ENCODE results near the gene MLST8.
A peak's percentile ranks its signal among the peaks of the same experiment; 100 is the strongest.

The MLST8 gene

GRCh38 chr16:2205104-2205966, at the start of gene MLST8:
TSS of gene MLST8 (plus strand) at chr16:2205454. CDS start at chr16:2206086, 632 bp downstream.
- H3K4me3 ChIP-seq (ENCODE audit: low read depth, low read length): peak within 1 kb of the TSS; percentile 73
- H3K9me3 ChIP-seq (ENCODE audit: severe bottlenecking): no peaks in the 10 kb centered on the region
- DNase-seq: peak; percentile 77
- no peaks in the 10 kb centered on the region for H3K27me3 ChIP-seq (ENCODE audit: insufficient read depth, low read depth, severe bottlenecking)
- H3K27ac ChIP-seq: peak within 1 kb of the TSS; percentile 99
- peaks cover 42% of the 10 kb centered on the region for H3K36me3 ChIP-seq
- TF ChIP-seq CTCF (IDR thresholded peaks at IDR 0.05; ENCODE audit: low read depth, low read length): no peak

GRCh38 chr16:2155977-2156848, 49.0 kb upstream of the MLST8 start:
- no peak for DNase-seq
- Histone ChIP-seq H3K4me3 (ENCODE audit: low read depth, low read length) (peak overlapping the region; percentile 76), H3K36me3 (peaks cover 51% of the 10 kb centered on the region), H3K27ac (peak overlapping the region; percentile 59), H3K27me3 (ENCODE audit: insufficient read depth, low read depth, severe bottlenecking) (no peaks in the 10 kb centered on the region), H3K9me3 (ENCODE audit: severe bottlenecking) (no peaks in the 10 kb centered on the region)
- no peak for TF ChIP-seq CTCF (IDR thresholded peaks at IDR 0.05; ENCODE audit: low read depth, low read length)

- TF ChIP-seq CTCF (IDR thresholded peaks at IDR 0.05; ENCODE audit: low read depth, low read length): no peak
- H3K9me3 ChIP-seq (ENCODE audit: severe bottlenecking): no peaks in the 10 kb centered on the region
Observed at GRCh38 chr16:2156849-2157224, 48.4 kb upstream of the MLST8 start.

GRCh38 chr16:2157480-2158261, 47.6 kb upstream of the MLST8 start:
- H3K27me3 ChIP-seq (ENCODE audit: insufficient read depth, low read depth, severe bottlenecking): no peaks in the 10 kb centered on the region
- DNase-seq: no peak
- H3K9me3 ChIP-seq (ENCODE audit: severe bottlenecking): no peaks in the 10 kb centered on the region
- TF ChIP-seq CTCF (IDR thresholded peaks at IDR 0.05; ENCODE audit: low read depth, low read length): no peak
- no peak overlapping the region for H3K27ac ChIP-seq
- no peak overlapping the region for H3K4me3 ChIP-seq (ENCODE audit: low read depth, low read length)
- H3K36me3 ChIP-seq: peaks cover 39% of the 10 kb centered on the region

More at GRCh38 chr16:2156849-2157224, 48.4 kb upstream of the MLST8 start:
- Histone ChIP-seq H3K36me3 (peaks cover 45% of the 10 kb centered on the region), H3K27ac (no peak overlapping the region), H3K27me3 (ENCODE audit: insufficient read depth, low read depth, severe bottlenecking) (no peaks in the 10 kb centered on the region), H3K4me3 (ENCODE audit: low read depth, low read length) (no peak overlapping the region)
- no peak for DNase-seq

GRCh38 chr16:2158262-2158638, 47.0 kb upstream of the MLST8 start:
- no peak for DNase-seq
- Histone ChIP-seq H3K27ac (no peak overlapping the region), H3K4me3 (ENCODE audit: low read depth, low read length) (no peak overlapping the region), H3K9me3 (ENCODE audit: severe bottlenecking) (peaks cover 2% of the 10 kb centered on the region), H3K27me3 (ENCODE audit: insufficient read depth, low read depth, severe bottlenecking) (no peaks in the 10 kb centered on the region), H3K36me3 (peaks cover 36% of the 10 kb centered on the region)
- no peak for TF ChIP-seq CTCF (IDR thresholded peaks at IDR 0.05; ENCODE audit: low read depth, low read length)

Data from WERI-Rb-1 (cell line).